ENCODE data around the gene DDX5.
A peak's percentile ranks its signal among the peaks of the same experiment; 100 is the strongest.
"Not testable (repeated sequence)": the region's sequence is repeated elsewhere in the genome, so short reads cannot be mapped to it uniquely, and the experiment has no call there.

The DDX5 gene

GRCh38 chr17:64506576-64507412 lies 705 bp upstream of the DDX5 start, which contains the start of gene CEP95:
Gene CEP95, plus strand, starts transcription at chr17:64506977. Its CDS starts 121 bp downstream, at chr17:64507098.
- DNase-seq = peak; percentile 87

DNA sequence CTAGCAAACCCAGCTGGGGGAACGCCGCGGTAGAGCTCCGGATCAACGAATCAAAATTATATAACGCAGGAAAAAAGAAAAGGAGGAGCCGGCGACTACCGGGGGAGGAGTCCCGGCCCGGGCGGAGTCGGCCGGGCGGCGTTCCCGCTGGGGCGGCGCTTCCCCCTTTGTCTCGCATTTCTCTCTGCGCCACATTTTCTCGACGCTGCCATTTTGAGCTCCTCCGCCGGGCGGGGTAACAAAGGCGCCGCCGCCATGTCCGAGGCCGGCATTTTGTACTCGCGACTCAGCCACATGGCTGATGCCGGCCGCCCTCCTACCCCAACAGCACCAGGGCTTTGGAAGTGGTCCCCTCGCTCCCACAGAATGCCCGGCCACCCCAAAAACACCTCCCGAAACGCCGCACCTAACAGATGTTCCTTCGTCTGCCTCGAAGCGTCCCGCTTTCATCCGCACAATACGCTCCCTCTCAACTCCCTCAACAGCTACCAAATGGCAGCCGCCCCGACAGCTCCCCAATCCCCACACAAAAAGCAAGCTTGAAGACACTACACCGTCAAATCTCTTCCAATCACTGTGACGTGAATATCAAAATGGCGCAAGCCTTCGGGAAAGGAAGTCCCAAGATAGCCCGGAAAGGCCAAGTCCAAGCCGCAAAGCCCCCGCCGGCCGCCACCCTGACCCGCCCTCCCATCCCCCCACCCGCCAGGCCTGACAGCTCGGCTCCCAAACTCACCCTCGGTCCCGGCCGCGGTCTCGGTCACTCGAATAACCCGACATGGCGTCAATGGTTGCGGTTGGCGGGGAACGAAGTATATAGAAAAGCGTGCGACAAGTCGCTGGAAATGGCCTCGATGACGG lies 519 bp downstream of the DDX5 start:
- DNase-seq = peak; percentile 66

GRCh38 chr17:64504769-64505339 lies 1.2 kb downstream of the DDX5 start:
- no peak for DNase-seq

DNA sequence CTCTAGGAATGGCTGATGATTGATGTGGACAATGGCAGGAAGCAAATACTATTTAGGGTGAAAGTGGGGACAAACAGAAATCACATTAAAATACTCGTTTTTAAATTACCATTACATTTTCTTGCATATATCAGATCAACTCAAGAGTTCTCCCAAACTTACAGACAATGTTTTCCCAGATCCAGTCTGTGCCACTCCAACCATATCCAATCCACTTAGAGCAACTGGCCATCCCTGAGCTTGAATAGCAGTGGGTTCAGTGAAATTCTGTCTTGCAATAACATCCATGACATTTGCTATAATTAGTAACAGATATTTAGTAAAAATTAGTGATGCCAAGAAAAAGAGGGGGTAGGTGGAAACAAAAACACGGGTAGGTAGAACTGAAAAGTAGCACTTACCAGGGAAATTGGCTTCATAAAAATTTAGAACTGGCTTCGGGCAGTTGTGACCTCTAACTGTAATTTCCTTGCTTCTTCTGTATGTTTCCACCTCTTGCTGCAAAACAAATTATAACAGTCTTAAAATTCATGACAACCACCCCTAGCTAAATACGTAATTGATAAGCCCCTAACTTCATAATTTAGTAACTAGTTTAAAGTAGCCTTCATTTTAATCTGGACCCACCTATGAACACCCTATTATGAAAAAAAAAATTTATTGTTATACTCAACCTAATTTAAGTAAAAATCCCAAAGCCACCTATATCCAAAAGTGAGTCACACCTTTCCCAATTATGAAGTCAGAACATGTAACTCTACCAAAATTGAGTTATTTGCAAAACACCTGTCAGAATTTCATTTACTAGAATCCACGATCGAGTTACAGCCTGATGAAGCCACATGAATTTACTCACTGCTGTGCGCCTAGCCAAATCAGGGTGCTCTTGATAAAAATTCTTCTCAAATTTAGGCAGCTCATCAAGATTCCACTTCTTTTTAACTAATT lies 2.0 kb downstream of the DDX5 start:
- DNase-seq = no peak

- DNase-seq = no peak
Measured at GRCh38 chr17:64503341-64503740, 2.7 kb downstream of the DDX5 start.

GRCh38 chr17:64502809-64503208 lies 3.3 kb downstream of the DDX5 start:
- DNase-seq = no peak

GRCh38 chr17:64502021-64502420 lies 4.1 kb downstream of the DDX5 start:
- no peak for DNase-seq

DNA sequence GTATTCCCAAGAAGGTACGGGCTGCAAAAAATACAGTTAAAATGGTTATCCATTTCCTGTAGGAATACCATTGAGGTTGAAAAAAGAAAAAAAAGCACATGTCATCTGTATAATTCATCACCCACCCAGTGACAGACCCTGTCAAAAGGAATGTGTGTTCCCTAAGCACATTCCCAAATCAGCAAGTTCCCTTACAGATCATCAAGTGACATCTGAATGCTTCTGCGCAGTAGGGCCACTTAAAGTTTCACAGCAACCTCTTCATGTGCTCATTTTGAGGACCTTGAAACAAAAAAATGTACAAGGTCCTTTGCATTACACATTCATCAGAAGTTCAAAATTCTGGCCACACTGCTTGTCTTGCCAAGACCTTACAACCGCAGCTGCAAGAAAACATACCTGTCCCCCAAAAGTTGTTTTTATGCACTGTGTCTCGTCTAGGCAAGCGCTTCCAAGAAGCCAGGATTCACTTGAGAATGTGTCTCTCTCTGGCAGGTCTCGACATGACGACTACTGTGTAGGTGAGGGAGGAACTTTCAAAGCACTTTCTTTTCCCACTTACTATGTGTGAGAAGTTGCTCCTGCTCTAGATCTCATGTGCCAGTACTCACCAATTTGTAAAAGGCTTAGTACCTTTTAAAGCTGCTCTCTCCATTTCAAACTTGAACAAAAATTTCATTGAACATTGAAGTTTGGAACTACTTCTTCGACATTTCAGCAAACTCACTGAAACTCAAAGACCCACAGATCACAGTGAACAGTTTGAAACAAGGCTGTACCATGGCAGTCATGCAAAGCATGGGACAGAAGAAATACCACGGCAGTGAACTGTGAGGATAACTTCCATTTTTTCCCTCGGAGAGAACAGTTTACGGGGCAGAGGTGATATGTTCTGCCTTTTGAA lies 5.0 kb downstream of the DDX5 start:
- no peak for DNase-seq

DNA sequence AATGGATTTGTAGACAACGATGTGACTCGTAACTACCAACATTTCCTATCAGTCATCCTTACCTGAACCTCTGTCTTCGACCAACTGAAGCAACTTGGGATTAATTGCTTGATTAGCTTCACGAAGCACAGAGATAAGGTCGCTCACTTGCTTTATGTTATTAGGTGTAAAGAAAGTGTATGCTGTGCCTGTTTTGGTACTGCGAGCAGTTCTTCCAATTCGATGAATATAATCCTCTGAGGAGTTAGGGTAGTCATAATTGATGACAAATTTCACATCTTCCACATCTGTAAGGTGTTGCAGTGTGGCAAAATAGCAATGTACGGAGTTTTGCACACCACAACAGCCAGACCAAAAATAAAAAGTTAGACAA lies 5.6 kb downstream of the DDX5 start:
- DNase-seq = no peak

DNA sequence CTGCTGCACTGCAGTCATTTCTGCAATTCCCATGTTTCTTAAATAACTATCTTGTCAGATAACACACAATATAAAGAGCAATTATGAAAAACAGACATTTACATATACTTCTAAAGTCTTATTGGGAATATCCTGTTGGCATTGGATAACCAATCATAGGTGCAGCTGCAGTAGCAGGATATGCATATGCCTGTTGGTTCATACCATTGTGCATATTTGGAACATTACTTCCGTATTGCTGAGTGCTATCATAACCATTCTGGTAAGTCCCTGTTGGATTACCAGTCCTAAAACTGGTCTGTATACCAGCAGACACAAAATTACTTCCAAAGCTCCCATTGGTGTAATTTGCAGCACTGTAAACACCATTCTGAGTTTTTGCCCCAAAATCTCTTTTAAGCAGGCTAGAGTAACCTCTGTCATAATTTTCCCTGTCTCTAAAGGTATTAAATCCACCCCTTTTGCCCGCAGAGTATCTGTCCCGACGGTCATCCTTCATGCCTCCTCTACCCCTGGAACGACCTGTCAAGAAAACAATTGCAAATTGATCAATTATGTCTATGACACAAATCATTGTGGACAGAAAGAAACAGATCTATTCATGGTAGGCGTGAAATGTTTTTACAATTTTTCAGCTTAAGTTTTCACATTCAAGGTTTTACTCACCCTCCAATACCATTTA lies 6.1 kb downstream of the DDX5 start:
- DNase-seq = no peak

- DNase-seq = no peak
Measured at GRCh38 chr17:64498308-64499203, 7.5 kb downstream of the DDX5 start.

- DNase-seq = no peak
Measured at GRCh38 chr17:64497565-64498035, 8.5 kb downstream of the DDX5 start.

DNA sequence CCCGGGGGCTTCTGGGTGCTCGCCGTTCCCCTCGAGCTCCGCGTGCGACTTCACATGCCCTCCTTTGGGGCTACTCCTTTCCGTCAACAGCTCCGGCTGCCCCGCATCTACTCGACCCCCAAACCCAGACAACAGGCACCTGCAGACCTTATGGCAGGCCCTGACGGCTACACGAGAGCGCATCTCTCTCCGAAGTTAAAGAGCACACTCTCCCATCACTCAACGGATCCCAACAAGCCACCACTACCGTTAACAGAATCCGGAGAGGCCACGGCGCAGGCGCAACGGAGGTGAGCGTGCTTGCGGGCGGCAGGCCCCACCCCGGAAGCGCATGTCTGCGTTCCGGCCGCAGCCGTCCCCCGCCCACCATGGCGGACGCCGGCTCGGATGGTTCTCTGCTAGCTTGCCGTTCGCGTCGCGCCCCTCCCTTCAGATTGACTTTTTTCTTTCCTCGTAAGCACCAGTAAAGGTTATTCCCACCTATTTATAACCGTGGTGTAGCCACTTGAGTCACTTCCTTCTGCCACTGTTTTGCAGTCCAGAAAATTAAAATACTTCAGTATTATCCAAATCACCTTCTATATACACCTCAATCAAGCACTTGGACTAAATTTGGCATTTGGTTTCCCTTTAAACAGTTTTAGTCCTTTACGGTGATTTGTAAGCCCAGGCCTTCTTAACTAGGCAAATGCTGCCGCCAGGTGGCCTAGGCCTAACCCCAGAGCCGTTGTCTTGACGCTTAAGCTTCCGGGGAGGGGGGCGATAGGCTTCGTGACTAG lies 9.1 kb downstream of the DDX5 start, which contains the start of gene POLG2:
TSS of gene POLG2 (minus strand) at position 269 of the 779 bp plus-strand sequence. CDS start at position 183, 86 bp downstream.
- peak; percentile 85 for DNase-seq

- DNase-seq = no peak
Measured at GRCh38 chr17:64496348-64496785, 9.7 kb downstream of the DDX5 start.

DNA sequence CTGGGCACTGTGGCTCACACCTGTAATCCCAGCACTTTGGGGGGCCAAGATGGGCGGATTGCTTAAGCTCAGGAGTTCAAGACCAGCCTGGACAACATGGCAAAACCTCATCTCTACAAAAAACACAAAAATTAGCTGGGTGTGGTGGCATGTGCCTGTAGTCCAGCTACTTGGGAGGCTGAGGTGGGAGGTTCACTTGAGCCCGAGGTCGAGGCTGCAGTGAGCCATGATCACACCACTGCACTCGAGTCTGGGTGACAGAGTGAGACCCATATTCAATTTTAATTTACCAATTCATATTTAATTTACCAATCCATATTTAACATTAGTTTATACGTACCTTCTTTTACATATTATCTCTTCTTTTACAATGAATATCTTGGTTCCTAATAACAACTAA lies 10.8 kb downstream of the DDX5 start:
- DNase-seq = not testable (repeated sequence)

DNA sequence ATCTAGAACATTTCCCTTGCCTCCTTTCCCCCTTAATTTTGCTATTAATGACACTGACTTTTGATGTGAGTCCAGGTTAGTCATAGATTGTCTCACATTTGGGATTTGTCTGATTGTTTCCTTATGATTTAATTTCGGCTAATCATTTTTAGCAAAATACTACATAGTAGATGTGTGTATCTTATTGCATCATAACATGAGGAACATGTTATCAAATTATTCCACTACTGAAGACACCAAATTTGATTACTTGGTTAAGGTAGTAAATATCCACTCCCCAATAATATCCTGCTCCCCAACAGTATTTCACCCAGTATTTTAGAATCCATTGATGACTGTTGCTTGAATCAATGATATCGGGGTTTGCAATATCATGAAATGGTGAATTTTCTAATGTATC lies 12.0 kb downstream of the DDX5 start:
- DNase-seq = no peak

GRCh38 chr17:64492481-64493109 lies 13.5 kb downstream of the DDX5 start:
- DNase-seq = no peak

GRCh38 chr17:64491994-64492393 lies 14.1 kb downstream of the DDX5 start:
- no peak for DNase-seq
